NB4 (cell line): ENCODE data around the gene TXNDC8.

Experiments
- DNase-seq: peaks from one replicate; pipeline ENCODE4 v3.0.0; 2010; ENCODE audit warnings: low read depth
- H3K4me3 ChIP-seq: one replicate; pipeline ENCODE4 v1.5.1; 2011; ENCODE audit warnings: mild to moderate bottlenecking, low read depth, low read length, moderate library complexity
- CTCF ChIP-seq: IDR thresholded peaks from one replicate; pipeline ENCODE4 v1.5.1; 2012; ENCODE audit warnings: low read depth, low read length
- MAX ChIP-seq: IDR thresholded peaks from 2 replicates; pipeline ENCODE4 v1.6.1; 2011; ENCODE audit warnings: low read depth, low read length
- MYC ChIP-seq: IDR thresholded peaks from 2 replicates; pipeline ENCODE4 v1.6.1; 2011; ENCODE audit warnings: low read depth, low read length
- POLR2A ChIP-seq: IDR thresholded peaks from 2 replicates; pipeline ENCODE4 v1.6.1; 2011; ENCODE audit warnings: mild to moderate bottlenecking; ENCODE audit not compliant: insufficient read length; ENCODE audit errors: extremely low read depth

TXNDC8 gene

GRCh38 chr9:110256380-110257096 lies 81.1 kb downstream of the TXNDC8 start, which contains the start of gene TXN:
TSS of gene TXN (minus strand) at chr9:110256507. CDS start at chr9:110256435, 72 bp downstream.
- TF ChIP-seq POLR2A, result peak; percentile 97
- TF ChIP-seq MAX, result peak; percentile 75
- TF ChIP-seq CTCF, result no peak
- peak; percentile 92 for TF ChIP-seq MYC
- peak; percentile 92 for DNase-seq
- peak within 1 kb of the TSS; percentile 90 for H3K4me3 ChIP-seq

GRCh38 chr9:110255463-110256379 lies 81.9 kb downstream of the TXNDC8 start:
- DNase-seq, result peak; percentile 77
- TF ChIP-seq CTCF (no peak), MYC (peak; percentile 72), MAX (peak; percentile 78), POLR2A (peak; percentile 40)
- H3K4me3 ChIP-seq, result peak overlapping the region; percentile 90

- H3K4me3 ChIP-seq, result peak overlapping the region; percentile 90
- DNase-seq, result no peak
- TF ChIP-seq POLR2A (no peak), MAX (no peak), MYC (no peak), CTCF (no peak)
Measured at GRCh38 chr9:110255034-110255462, 82.6 kb downstream of the TXNDC8 start.

GRCh38 chr9:110254500-110254899 lies 83.2 kb downstream of the TXNDC8 start:
- no peak for DNase-seq
- TF ChIP-seq CTCF (no peak), POLR2A (no peak), MAX (no peak), MYC (no peak)
- peak overlapping the region; percentile 90 for H3K4me3 ChIP-seq
